HEK293T (cell line): Measurements from ENCODE around the gene CCDC57.

Source experiments
- ARNT ChIP-seq: fragments of 450-650 bp; IDR thresholded peaks from 2 replicates; pipeline ENCODE4 v1.6.1; 2017; ENCODE audit warnings: mild to moderate bottlenecking
- BHLHE40 ChIP-seq: fragments of 450-650 bp; IDR thresholded peaks from 2 replicates; pipeline ENCODE4 v1.6.1; 2016; ENCODE audit warnings: mild to moderate bottlenecking, moderate library complexity, borderline replicate concordance
- CTBP1 ChIP-seq: fragments of 450-650 bp; IDR thresholded peaks from 2 replicates; pipeline ENCODE4 v1.6.1; 2016; ENCODE audit warnings: borderline replicate concordance
- FOXK2 ChIP-seq: fragments of 450-650 bp; IDR thresholded peaks from 2 replicates; pipeline ENCODE4 v1.6.1; 2016; ENCODE audit warnings: mild to moderate bottlenecking
- FOXM1 ChIP-seq: fragments of 450-650 bp; IDR thresholded peaks from 2 replicates; pipeline ENCODE4 v1.6.1; 2017; ENCODE audit warnings: mild to moderate bottlenecking, borderline replicate concordance
- HDGF ChIP-seq: fragments of 450-650 bp; IDR thresholded peaks from 2 replicates; pipeline ENCODE4 v1.6.1; 2017; ENCODE audit warnings: antibody characterized with exemption, borderline replicate concordance
- LEF1 ChIP-seq: fragments of 450-650 bp; IDR thresholded peaks from 2 replicates; pipeline ENCODE4 v1.6.1; 2017; ENCODE audit warnings: mild to moderate bottlenecking, borderline replicate concordance
- SP1 ChIP-seq: fragments of 450-650 bp; IDR thresholded peaks from 2 replicates; pipeline ENCODE4 v1.6.1; 2017
- ZNF384 ChIP-seq: fragments of 450-650 bp; IDR thresholded peaks from 2 replicates; pipeline ENCODE4 v1.6.1; 2016

DNA sequence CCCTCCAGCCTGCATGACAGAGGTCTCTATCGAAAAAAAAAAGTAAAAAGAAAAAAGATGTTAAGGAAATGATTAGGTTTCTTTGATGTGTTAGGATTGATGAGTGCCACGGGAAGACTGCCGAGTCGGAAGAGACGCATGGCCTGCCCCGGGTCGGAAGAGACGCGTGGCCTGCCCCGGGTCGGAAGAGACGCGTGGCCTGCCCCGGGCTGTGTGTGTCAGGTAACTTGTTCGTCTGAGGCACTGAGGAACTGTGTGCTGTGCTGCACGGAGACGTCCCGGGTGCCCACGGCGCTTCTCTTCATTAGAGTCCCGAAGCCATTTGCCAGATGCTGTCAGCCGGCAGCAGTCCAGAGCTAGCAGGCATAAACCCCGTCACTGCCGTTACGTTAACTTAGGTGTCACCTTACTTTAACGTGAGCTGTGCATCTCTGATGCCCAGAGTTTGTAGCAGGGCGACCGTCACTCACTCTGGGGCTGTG, 74.1 kb downstream of the CCDC57 start:
- TF ChIP-seq SP1, result no peak
- TF ChIP-seq HDGF, result no peak
- TF ChIP-seq ARNT, result no peak
- TF ChIP-seq FOXK2, result no peak
- TF ChIP-seq ZNF384, result no peak
- no peak for TF ChIP-seq BHLHE40
- no peak for TF ChIP-seq CTBP1
- no peak for TF ChIP-seq LEF1
- no peak for TF ChIP-seq FOXM1
